Neural crest cell (in vitro differentiated cells): Measurements from ENCODE around the gene CNOT1. TPM values are rescaled to one million over a fixed set of nuclear protein-coding genes. Genes with fewer than 3 reads are reported as not detected.

Source experiments
- DNase-seq: peaks from one replicate; pipeline ENCODE4 v3.0.0; 2021; ENCODE audit warnings: low read depth, mixed read lengths, low spot score
- H3K27ac Mint-ChIP-seq: one replicate; pipeline ENCODE4 v1.8.0; 2021; ENCODE audit warnings: mild to moderate bottlenecking, mixed read lengths; ENCODE audit not compliant: unreplicated experiment
- H3K27me3 Mint-ChIP-seq: 2 replicates; pipeline ENCODE4 v1.8.0; 2021; ENCODE audit warnings: low read depth, mild to moderate bottlenecking, mixed read lengths
- H3K36me3 Mint-ChIP-seq: 2 replicates; pipeline ENCODE4 v1.8.0; 2021; ENCODE audit warnings: low read depth, mild to moderate bottlenecking, mixed read lengths
- H3K4me1 Mint-ChIP-seq: 2 replicates; pipeline ENCODE4 v1.8.0; 2021; ENCODE audit warnings: mixed read lengths
- H3K4me3 Mint-ChIP-seq: one replicate; pipeline ENCODE4 v1.8.0; 2021; ENCODE audit warnings: mild to moderate bottlenecking, mixed read lengths
- H3K9me3 Mint-ChIP-seq: 2 replicates; pipeline ENCODE4 v1.8.0; 2021; ENCODE audit warnings: mixed read lengths
- CTCF ChIP-seq: fragments of 200-600 bp; sonication (generic); conservative IDR thresholded peaks from 2 replicates; pipeline ENCODE4 v1.5.0; 2021; ENCODE audit warnings: antibody characterized with exemption, mild to moderate bottlenecking
- total RNA-seq: library from RNA; stranded (reverse); gene quantifications from 2 replicates; pipeline ENCODE4 v1.2.1, GENCODE V29; 2021

CNOT1 gene
- total RNA-seq, 1 donor from 2014 or later: 254 TPM

DNA sequence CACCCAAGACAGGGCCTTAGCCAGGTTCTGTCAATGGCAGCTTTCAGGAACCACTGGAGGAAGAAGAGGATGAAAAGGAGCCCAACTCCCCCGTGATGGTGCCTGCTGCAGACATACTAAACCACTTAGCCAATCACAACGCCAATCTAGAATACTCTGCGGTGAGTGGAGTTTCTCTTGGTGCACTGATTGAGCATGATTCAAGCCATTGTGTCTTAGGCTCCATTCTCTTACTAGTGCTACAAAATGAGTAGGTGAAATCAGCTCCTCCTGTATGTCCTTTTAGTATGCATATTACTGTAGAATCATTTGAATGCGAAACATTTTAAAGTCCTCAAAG lies 112.9 kb downstream of the CNOT1 start:
- peaks cover 27% of the 10 kb centered on the region for H3K4me1 Mint-ChIP-seq
- no peak overlapping the region for H3K27ac Mint-ChIP-seq
- peak overlapping the region; percentile 79 for H3K4me3 Mint-ChIP-seq
- peaks cover 9% of the 10 kb centered on the region for H3K36me3 Mint-ChIP-seq
- TF ChIP-seq CTCF: no peak
- H3K9me3 Mint-ChIP-seq: no peaks in the 10 kb centered on the region
- peaks cover 15% of the 10 kb centered on the region for H3K27me3 Mint-ChIP-seq
- no peak for DNase-seq

DNA sequence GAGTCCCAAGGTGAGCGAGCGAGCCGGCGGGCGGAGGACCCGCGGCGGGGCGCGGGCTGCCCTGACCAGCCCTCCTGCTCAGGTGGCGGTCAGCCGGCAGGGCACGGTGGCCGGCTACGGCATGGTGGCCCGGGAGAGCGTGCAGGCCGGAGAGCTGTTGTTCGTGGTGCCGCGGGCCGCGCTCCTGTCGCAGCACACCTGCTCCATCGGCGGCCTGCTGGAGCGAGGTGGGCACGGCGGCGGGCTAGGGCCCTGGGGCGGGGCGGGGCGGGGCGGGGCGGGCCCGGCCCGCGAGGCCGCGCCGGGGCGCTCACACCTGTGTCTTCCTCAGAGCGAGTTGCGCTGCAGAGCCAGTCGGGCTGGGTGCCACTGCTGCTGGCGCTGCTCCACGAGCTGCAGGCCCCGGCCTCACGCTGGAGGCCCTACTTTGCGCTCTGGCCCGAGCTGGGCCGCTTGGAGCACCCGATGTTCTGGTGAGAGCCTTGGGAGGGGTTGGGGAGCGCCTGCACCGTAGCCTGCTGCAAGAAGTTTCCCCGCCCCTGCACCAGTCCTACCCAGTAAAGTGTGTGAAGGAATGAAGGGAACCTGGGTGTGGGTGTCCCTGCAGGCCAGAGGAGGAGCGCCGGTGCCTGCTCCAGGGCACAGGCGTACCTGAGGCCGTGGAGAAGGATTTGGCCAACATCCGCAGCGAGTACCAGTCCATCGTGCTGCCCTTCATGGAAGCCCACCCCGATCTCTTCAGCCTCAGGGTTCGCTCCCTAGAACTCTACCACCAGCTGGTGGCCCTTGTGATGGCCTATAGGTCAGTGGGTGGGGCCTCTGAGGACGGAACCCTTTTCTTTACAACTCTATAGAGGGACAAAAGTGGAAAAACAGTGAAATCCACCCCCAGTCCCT lies 113.5 kb downstream of the CNOT1 start:
- TF ChIP-seq CTCF: peak; percentile 4
- Mint-ChIP-seq H3K27me3 (peaks cover 15% of the 10 kb centered on the region), H3K4me1 (peaks cover 28% of the 10 kb centered on the region), H3K36me3 (peaks cover 9% of the 10 kb centered on the region), H3K27ac (no peak overlapping the region), H3K9me3 (no peaks in the 10 kb centered on the region), H3K4me3 (peak overlapping the region; percentile 95)
- DNase-seq: no peak

DNA sequence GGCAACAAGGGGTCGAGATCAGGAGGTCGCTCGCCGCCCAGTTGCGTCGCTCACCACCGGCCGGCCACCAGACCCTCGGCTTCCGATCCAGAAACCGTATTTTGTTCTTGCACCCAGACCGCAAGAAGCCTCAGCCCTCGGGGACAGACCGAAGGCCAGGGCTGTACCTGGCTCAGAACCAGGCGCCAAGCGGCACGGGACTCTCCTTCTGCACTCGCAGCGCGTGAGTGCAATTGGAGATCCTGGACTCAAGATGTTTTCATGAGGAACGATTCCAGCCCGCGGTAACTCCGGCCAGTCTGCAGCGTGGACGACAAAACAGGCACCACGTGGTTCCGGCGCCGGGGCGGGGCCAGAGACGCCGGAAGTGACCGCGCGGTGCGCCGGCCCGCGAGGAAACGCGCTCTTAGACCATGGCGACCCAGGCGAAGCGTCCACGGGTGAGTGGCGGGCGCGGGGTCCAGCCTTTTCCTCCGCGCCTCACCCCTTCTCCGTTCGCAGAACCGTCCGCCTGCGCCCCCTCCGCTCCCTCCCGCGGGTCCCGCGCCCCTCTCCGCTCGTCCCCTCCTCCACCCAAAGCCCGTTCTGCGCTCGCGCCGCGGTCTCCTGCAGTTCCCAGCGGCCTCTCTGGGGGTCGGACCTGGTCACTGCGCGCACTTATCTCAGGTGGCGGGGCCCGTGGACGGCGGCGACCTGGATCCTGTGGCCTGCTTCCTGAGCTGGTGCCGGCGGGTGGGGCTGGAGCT lies 114.3 kb downstream of the CNOT1 start, which contains the start of gene SETD6:
SETD6 (plus strand) TSS at position 393 of the 746 bp plus-strand sequence; CDS start at position 414, 21 bp downstream.
- H3K36me3 Mint-ChIP-seq: peaks cover 9% of the 10 kb centered on the region
- peak; percentile 85 for DNase-seq
- H3K4me1 Mint-ChIP-seq: peaks cover 28% of the 10 kb centered on the region
- H3K9me3 Mint-ChIP-seq: no peaks in the 10 kb centered on the region
- H3K27ac Mint-ChIP-seq: peak within 1 kb of the TSS; percentile 96
- H3K27me3 Mint-ChIP-seq: peaks cover 15% of the 10 kb centered on the region
- H3K4me3 Mint-ChIP-seq: peak within 1 kb of the TSS; percentile 95
- peak; percentile 47 for TF ChIP-seq CTCF

DNA sequence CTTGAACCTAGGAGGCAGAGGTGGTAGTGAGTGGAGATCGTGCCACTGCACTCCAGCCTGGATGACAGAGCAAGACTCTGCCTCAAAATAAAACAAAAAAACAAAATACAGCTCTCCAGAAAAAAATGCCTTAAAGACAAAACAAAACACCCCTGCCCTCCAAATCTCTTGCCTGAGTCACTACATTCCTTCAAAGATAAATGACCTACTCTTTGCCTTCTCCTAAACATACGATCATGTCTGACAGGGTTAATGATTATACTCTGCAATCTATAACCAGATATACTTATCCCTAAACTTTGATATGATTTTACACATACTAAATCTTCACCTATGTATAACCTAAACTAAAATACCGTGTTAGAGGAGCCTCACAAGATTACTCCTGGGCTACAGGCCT lies 115.8 kb downstream of the CNOT1 start:
- Mint-ChIP-seq H3K9me3 (no peaks in the 10 kb centered on the region), H3K4me1 (peaks cover 28% of the 10 kb centered on the region), H3K27me3 (peaks cover 18% of the 10 kb centered on the region), H3K36me3 (peaks cover 6% of the 10 kb centered on the region), H3K27ac (no peak overlapping the region), H3K4me3 (no peak overlapping the region)
- no peak for TF ChIP-seq CTCF
- no peak for DNase-seq

GRCh38 chr16:58511933-58512815 lies 117.5 kb downstream of the CNOT1 start:
- TF ChIP-seq CTCF: peak; percentile 79
- Mint-ChIP-seq H3K36me3 (peaks cover 4% of the 10 kb centered on the region), H3K4me1 (peaks cover 28% of the 10 kb centered on the region), H3K27ac (peak overlapping the region; percentile 57), H3K27me3 (peaks cover 18% of the 10 kb centered on the region), H3K4me3 (peak overlapping the region; percentile 82), H3K9me3 (no peaks in the 10 kb centered on the region)
- DNase-seq: peak; percentile 84
